Dermis microvascular lymphatic vessel endothelial cell (primary cell): ENCODE measurements around the gene UXT. TPM values are rescaled to one million over a fixed set of nuclear protein-coding genes. Genes with fewer than 3 reads are reported as not detected.
"Not testable (repeated sequence)": the region's sequence is repeated elsewhere in the genome, so short reads cannot be mapped to it uniquely, and the experiment has no call there.

Experiments
- DNase-seq, 2 donors: peaks; one replicate each; pipeline versions ENCODE4 v3.0.0 to v3.0.0-alpha.2; 2010; ENCODE audit warnings: low read depth in 2 of 2
- total RNA-seq: library from RNA; depleted of rRNA; stranded (reverse); fragments of >200 nt; gene quantifications from 2 replicates; pipeline ENCODE4 v1.2.1, GENCODE V29; 2014

UXT gene, protein sequence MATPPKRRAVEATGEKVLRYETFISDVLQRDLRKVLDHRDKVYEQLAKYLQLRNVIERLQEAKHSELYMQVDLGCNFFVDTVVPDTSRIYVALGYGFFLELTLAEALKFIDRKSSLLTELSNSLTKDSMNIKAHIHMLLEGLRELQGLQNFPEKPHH
- total RNA-seq: 118 and 124 TPM in 2 replicates

DNA sequence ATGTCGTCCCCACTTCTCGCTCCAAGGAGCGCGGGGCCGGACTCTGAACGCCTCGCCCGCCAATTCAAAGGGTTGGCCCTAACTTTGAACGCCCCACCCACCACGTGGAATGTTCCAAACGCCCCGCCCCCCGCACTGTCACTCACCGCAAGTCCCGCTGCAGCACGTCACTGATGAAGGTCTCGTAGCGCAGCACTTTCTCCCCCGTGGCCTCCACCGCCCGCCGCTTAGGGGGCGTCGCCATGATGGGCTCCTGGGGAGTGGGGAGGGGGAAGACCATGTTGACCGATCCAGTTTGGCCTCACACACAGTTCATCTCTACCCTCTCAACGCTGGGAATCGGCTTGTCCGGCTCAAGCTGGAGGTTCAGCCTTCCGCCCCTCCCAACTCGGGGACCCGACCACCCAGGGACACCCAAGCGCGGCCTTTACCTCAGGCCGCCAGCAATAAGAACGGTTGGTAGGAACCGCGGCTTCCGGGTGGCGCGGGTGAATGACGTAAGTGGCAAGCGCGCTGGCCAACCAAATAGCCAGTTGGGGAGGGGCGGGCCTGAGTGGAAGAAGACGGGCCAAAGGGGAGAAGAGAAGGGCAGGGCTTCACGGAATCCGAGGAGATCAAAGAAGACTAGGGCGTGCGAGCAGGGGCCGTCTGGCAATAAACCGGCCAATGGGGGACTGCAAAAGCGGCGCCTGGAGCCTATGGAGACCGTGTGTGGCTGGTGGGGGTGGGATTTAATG, at the start of gene UXT:
Gene UXT, minus strand, starts transcription at position 497 of the 737 bp plus-strand sequence. Its CDS starts 253 bp downstream, at position 244.
- peak; percentile 76 to 93 for DNase-seq

DNA sequence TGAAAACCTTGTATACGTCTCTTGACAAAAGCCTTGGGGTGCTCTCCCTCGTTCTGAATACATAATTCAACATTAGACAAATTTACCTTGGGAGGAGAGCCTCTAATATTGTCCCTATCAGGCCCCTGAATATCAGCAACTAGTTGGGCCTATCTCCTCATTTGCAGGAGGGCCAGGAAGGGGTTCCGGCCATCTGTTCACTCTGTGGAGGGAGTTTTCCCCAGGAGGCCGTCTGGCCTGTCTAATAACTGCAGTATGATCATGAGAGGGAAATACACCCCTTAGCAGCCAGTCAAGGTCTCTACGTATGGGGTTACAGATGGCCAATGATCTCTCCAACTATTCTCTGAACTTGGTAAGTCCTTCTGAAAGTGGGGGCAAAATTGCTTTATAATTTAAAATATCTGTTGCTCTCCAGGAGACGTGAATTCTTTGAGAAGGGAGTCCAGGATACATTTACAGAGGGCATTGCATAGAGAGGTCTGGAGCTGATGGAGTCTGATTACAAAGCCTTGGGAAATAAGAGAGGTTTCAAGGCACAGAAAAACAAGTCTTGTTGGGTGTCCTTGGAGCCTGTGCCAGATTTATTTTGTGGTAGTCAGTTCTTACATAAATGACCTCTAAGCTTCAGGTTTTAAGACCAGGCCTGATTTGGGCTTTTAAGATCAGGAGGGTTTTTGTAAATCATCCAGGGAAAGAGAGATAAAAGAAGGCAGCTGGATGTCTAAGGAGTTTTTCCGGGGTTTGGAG, 48.2 kb upstream of the UXT start:
- DNase-seq: no peak

DNA sequence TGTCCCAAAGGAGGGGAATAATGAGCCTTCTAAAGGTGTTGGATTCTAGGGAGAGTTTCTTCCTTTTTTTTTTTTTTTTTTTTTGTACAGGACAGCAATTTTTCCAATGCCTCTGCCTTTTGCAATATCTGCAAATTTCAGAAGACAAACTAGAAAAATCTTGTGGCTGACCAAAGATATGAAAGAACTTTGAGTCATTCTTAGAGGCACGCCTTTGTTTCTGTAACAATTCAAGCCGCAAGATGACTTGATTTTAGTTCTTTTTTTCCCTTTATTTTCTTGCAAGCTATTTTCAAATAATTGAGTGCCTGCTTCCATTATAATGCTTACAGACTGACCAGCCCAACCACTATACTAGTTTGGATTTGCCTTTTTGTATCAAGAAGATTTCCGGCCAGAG, 47.6 kb upstream of the UXT start:
- no peak for DNase-seq

DNA sequence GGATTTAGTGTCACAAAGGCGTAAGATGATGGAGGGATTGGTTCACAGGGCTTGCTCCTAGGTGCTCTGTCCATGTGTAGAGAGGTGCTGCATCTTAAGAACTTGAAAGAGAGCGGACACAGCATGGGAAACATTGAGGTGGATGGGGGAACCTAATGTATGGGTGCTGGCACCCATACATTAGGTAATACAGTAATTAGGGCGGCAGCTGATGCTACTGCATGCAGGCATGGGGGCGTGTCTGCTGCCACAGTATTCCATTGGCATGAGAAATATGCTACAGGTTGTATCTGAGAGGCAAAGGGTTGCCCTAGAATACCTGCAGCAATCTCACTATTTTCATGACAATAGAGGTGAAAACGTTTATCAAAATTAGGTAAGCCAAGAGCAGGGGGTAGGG, 45.8 kb upstream of the UXT start:
- no peak for DNase-seq

DNA sequence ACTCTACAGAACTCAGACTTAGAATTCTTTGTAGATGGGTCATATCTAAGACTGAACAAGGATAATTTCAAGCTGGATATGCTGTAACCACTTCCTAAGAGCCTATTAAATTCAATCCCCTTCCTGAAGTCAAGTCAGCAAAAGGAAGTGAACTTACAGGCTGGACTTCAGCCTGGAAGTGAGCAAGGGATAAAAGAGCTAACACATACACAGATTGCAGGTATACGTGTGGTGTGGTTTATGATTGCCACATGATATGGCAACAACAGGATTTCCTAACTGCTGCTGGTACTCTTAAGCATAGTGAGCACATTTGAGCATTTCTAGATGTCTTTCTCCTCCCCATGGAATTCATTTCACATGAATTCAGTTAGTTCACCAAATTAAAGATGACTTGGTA, 38.2 kb upstream of the UXT start:
- DNase-seq: no peak

DNA sequence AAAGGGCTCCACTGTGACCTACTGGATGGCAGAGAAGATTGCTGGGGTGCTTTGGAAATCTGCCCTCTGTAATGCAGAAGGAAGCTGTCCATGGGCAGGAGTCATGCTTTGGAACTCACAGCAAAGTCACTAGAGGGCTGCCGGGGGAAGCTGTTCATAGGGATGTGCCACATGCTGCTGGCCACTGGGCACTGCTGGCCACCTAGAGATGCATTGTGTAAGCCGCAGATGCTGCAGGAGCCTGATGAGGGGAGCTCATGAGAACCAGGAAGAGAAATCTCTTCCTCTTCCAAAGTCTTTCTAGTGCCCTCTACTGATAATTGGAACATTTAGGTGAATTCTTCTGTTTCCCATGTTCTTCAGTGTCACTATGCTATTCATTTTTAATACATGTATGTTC, 31.2 kb upstream of the UXT start:
- DNase-seq: no peak

DNA sequence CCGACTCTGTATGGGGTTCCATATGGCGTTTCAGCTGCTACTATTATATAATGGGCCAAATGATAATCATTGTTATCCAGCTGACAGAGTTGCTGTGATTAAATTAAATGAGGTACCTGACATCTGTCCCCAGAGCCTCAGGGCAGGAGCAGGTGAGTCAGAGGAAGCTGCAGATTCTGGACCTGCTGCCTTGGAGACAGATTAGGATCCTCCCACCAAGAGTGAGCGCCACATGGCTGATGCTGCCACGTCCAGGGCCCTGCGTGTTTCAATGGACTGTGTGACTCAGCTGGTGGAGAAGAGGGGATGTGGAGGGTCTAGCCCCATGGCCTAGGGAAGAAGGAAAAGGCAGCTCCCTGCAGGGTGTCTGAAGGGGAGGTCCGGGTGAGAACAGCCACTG, 28.3 kb upstream of the UXT start:
- DNase-seq: no peak

DNA sequence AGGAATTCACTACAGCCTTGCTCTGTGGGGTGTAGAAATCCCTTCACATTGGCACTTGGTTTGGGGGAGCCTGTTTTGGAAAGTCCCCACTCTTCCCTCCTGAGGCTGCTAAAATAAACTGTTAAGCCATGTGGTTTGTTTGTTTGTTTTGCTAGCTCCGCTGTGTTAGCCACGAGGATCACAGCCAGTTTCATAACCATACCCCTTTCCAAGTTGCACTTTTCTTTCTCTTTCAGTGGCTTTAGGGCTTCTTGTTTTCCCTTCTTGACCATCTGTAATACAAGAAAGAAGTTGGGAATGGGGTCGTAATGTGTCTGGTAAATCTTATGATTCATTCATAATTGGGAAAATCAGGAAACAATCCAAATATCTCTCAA, 24.8 kb upstream of the UXT start:
- DNase-seq: no peak

DNA sequence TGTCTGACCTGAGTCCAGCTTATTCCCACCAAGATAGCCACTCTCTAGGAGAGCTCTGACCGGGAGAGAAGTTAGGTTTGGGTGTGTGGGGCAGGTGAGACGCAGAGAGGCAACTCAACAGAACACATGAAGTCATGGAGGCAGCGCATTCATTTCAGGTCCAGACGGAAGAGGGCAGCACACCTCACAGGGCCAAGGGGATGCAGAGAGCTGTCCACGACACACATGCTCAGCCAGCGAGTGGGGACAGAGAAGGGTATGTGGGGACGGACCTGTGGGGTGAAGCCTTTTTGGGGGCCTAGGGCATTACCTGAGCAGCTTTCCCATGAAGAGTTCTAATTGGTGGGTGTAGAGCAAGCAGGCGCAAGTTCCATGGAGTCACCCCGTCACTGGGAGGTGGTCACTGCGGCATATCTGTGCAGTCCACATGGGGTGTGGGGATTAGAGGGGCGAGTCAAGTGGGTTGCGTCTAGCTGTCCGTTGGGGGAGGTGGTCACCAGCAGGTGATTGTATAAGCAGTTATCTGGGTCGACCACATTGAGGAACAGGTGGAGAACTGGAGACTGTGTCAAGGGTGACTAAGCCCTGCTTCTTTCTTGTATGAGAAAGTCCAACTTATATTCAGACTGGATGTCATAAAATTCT, 24.3 kb upstream of the UXT start:
- no peak for DNase-seq

DNA sequence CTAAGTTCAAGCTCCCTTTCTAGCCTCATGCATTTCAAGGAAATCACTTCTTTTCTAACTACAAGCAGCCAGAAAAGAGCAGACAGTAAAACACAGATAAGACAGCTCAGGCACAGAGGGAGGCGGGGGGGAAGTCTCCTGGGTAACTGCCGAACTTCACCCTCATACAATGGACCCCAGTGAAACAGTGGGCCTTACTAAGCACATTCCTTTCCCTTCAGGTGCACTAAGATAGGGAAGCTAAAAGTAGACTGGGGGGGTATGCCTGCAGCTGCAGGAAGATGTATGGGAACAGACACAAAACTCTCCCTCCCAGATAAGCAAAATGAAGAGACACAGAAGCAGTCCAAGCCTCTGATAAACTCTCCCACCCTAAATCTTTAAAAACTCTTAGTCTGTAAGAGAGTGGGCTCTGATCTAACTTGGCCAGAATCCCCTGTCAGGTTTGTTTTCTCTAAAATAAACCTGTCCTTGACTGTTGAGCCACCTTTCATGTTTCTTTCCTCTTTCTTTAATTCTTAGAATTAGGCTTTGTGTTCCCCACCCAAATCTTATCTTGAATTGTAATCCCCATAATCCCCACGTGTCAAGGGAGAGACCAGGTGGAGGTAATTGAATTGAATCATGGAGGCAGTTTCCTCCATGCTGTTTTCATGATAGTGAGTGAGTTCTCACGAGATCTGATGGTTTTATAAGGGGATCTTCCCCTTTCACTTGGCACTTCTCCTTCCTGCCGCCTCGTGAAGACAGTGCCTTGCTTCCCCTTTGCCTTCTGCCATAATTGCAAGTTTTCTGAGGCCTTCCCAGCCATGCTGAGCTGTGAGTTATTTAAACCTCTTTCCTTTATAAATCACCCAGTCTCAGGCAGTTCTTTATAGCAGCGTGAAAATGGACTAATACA, 17.2 kb upstream of the UXT start:
- DNase-seq: not testable (repeated sequence)

DNA sequence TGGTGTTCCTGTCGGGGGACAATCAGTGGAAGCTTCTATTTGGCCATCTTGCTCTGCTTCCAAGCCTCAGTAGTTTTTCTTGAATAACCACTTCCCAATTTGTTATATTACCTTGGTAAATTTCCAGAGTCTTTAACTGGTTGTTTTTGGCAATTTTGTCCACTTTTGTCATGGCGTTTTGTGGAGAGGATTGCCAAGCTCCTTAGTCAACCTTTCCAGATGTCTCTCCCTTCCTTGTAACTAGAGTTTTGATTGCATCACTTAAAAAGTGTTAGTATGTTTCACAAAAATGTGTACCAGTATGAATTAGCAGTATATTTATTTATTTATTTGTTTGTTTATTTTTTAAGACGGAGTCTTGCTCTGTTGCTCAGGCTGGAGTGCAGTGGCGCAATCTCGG, 15.8 kb upstream of the UXT start:
- DNase-seq: no peak

DNA sequence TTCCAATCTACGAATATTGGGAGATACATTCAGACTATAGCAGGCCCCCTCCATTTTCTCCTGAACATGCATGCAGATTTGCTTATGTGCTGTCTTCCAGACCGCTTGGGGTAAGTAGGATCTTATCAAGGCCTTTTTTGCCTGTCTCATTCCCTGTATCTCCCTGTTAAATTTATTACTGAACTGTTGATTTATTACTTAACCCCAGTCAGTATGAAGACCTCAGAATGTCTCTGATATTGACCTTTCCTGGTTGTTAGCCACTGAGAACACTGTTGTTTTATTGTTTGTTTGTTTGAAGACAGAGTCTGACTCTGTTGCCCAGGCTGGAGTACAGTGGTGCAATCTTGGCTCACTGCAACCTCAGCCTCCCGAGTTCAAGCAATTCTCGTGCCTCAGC, 6.8 kb upstream of the UXT start:
- DNase-seq: not testable (repeated sequence)

DNA sequence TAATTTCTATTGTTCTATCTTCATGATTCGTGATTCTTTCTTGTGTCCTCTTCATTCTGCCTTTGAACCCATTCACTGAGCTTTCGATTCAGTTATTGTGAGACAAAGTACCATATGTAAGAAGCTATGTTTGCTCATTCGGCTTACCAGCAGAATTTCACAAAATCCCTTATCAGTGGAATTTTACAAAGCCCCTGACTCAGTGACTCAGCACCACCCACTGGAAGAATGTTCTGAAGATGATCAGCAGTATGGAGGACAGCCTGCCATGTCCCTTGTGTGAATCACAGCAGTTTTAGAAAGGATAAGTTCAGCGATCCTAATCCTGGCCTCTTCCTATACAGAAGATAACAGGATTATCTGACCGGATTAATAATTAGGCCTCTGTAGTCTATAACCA, 5.8 kb upstream of the UXT start:
- DNase-seq: no peak

DNA sequence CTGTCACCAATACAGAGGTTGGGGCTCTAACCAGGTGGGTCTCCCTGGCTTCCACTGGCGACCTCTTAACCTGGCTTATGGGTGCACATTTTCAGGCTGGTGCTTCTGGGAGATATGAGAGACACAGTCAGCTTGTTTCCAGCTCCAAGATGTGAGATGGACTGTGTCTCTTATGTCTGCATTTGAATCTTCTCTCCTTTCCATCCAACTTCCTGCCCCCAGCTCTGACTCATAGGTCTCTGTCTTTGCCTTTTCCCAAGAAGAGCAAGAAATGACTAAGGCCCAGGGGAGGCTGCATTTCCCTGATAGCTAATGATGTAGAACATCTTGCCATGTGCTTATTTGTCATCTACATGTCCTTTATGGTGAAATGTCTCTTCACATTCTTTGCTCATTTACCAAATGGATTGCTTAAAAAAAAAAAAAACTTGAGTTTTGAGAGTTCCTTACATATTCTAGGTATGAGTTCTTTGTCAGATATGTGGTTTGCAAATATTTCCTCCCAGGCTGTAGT, 3.2 kb upstream of the UXT start:
- DNase-seq: peak in 1 of 2 donors; percentile 12

DNA sequence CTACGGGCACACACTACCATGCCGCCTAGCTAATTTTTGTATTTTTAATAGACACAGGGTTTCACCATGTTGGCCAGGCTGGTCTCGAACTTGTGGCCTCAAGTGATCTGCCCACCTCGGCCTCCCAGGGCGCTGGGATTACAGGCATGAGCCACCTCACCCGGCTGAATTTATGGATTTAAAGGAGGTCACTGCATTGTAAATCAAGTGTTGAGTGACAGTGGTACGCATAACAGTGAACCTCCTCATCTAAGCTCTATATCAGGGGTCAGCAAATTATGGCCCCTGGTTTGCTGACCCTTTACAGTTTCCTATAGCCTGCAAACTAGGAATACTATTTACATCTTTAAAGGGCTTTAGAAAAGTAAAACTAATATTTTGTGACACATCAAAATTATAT, 2.6 kb upstream of the UXT start:
- no peak for DNase-seq

DNA sequence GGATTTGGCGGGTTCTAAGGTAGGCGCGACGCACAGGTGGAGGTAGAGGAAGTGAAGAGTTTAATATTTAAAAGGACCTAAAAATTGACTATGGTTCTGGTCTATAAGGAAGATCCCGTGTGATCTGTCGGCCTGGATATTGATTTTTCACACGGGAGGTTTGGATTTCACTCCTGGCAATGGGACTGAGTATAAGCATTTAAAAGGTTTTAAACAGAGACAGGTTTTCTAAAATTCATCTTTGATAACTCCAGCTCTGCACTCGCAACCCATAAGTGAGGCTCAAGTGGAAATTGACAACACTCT, 394 bp upstream of the UXT start:
- no peak for DNase-seq

DNA sequence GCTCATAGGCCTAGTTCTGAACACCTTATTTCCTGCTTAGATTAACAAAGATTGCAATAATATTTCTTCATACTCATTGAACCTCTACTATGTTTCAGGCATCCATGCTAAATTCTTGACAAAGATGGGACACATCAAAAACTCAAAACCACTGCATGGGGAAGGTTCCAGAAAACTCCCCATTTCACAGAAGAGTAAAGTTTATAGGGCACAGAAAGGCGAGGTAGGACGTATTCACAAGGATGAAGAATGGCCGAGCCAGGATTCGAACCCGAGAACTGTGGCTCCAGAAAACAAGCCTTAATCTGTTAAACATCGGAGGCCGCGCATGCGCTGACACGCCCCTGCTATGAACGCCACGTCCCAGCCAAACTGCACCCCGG, 688 bp downstream of the UXT start:
- DNase-seq: no peak

DNA sequence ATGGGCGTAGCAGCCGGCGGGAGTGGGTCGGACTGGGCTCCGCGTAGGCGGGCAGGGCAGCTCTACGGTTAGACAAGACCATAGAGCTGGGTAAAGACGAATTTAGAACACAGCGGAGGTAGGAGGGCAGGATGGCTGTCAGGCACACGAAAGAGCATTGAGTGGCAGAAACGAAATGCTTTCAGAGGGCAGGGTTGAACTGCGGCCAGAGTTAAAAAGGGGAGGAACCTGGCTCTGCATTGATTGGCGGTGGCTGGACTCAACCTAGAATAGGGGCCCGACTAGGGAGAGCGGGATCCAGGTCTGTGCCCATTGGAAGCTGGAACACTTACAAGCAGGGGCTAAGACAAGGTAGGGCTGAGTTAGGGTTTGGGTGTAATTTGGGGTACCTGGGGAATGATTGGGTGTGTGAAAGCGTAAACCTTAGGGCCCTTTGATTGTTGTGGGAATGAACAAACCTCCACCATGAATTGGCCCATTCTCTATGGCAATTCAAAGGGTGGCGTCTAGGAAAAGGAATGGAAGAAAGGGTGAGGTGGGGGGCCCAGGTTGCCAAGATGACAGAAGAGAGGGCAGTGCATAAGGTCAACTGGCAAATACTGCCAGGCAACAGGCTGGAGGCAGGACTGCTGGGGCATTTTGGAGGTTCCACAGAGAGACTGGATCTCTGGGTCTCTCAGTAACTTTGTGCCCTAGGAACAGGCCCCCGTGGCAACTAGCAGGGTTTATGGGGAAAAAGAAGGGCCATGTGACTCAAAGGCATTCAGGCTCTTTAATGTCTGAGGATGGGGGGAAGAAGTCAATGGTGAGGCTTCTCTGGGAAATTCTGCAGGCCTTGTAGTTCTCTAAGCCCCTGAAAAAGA, 7.7 kb downstream of the UXT start:
- no peak for DNase-seq

DNA sequence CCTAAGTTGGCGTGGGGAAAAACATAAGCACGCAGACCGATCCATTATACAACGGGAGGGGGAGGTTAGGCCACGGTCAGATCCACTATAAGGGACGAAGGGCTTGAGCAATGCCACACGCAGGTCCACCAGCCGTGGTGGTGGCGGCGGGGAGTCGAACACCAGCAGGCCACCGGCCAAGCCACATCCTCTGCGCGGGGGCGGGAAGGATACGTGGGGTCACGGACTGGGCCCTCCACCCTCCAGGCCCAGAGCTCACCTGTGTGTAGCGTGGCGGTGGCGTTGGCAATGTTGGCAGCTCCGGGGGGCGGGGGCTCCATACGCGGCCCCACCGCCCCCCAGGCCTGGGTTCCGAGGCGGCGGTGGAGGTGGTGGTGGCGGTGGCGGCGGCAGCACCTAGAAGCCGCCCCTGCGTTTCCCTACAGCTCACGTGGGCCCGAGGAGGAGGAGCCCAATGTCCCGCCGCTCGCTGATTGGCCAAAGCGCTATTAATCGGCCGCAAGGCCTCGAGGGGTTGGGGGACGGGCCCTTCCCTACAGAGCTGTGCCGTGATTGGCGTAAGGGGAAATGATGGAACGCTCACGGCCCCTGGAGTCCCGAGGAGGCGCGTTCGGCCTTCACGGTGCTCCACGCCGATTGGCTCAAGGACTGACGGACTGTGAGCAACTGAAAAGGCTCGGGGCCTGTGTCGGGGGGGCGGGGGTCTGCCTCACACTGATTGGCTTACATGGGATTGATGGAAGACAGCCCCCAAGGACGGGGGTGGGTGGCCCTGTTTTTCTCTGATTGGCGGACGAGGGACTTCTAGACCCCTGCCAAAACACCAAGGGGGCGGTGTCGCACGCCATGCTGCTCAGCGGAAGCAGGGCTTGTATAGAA, 8.6 kb downstream of the UXT start, which contains the start of gene ELK1:
Gene ELK1, minus strand, starts transcription at position 400 of the 879 bp plus-strand sequence. CDS start 9,122 bp downstream, outside the sequence.
- DNase-seq: peak; percentile 95 to 98
